ENCODE measurements around the gene ROBO1. TPM values are rescaled to one million over a fixed set of nuclear protein-coding genes. Genes with fewer than 3 reads are reported as not detected.

The ROBO1 gene
- total and polyA plus RNA-seq, 2 experiments from 2014 or later, result 18.8 to 31.9 TPM

GRCh38 chr3:79167651-79168416 lies 600.0 kb downstream of the ROBO1 start:
- Histone ChIP-seq H3K9me3 (ENCODE audit: low read depth) (no peaks in the 10 kb centered on the region), H2AFZ (no peak overlapping the region), H3K4me3 (peak overlapping the region; percentile 10; the same call in 1 of the 2 replicates), H3K4me2 (ENCODE audit: unreplicated experiment) (peak overlapping the region; percentile 59), H3K27ac (peak overlapping the region; percentile 68), H4K20me1 (ENCODE audit: insufficient read depth) (no peaks in the 10 kb centered on the region), H3F3A (ENCODE audit: insufficient read depth) (peaks cover 17% of the 10 kb centered on the region), H3K27me3 (replicated peaks; ENCODE audit: insufficient read depth) (no peaks in the 10 kb centered on the region), H3K79me2 (ENCODE audit: insufficient read depth) (no peaks in the 10 kb centered on the region), H3K36me3 (ENCODE audit: low read depth) (no peaks in the 10 kb centered on the region), H3K4me1 (ENCODE audit: insufficient read depth) (peaks cover 19% of the 10 kb centered on the region), H3K9me2 (ENCODE audit: insufficient read depth) (no peaks in the 10 kb centered on the region), H3K9ac (no peak overlapping the region)
- TF ChIP-seq EZH2phosphoT487 (IDR thresholded peaks at IDR 0.05; ENCODE audit: insufficient read depth, low read depth) (no peak), EZH2 (IDR thresholded peaks at IDR 0.05; ENCODE audit: insufficient read depth, poor library complexity, severe bottlenecking) (no peak)
- peak; percentile 97 for DNase-seq
- in situ Hi-C loops (cut with MboI), result no loop called here
- WGBS, 2 experiments (ENCODE audit: low coverage in 1 of 2, low lambda C conversion rate in 2 of 2, missing lambda C conversion rate in 2 of 2), result 1 to 4% methylated on average over 5 of the region's 5 CpGs

- Histone ChIP-seq H3K9me3 (ENCODE audit: low read depth) (no peaks in the 10 kb centered on the region), H3K27me3 (replicated peaks; ENCODE audit: insufficient read depth) (no peaks in the 10 kb centered on the region), H3K4me1 (ENCODE audit: insufficient read depth) (peaks cover 19% of the 10 kb centered on the region), H3K9me2 (ENCODE audit: insufficient read depth) (0 out of 2 replicates have a peak, but pooled peaks cover 8% of the 10 kb centered on the region), H3F3A (ENCODE audit: insufficient read depth) (peaks cover 9% of the 10 kb centered on the region), H2AFZ (no peak overlapping the region), H3K9ac (no peak overlapping the region), H3K36me3 (ENCODE audit: low read depth) (no peaks in the 10 kb centered on the region), H3K4me2 (ENCODE audit: unreplicated experiment) (peak overlapping the region; percentile 7), H3K27ac (no peak overlapping the region), H3K79me2 (ENCODE audit: insufficient read depth) (no peaks in the 10 kb centered on the region), H4K20me1 (ENCODE audit: insufficient read depth) (no peaks in the 10 kb centered on the region), H3K4me3 (no peak overlapping the region)
- TF ChIP-seq EZH2 (IDR thresholded peaks at IDR 0.05; ENCODE audit: insufficient read depth, poor library complexity, severe bottlenecking), result no peak
- no peak for TF ChIP-seq EZH2phosphoT487 (IDR thresholded peaks at IDR 0.05; ENCODE audit: insufficient read depth, low read depth)
- WGBS, 2 experiments (ENCODE audit: low coverage in 1 of 2, low lambda C conversion rate in 2 of 2, missing lambda C conversion rate in 2 of 2), result 69 to 74% methylated on average over 2 of the region's 2 CpGs
- DNase-seq, result peak; percentile 30
- in situ Hi-C loops (cut with MboI), result no loop called here
These were observed 605.1 kb downstream of the ROBO1 start for GRCh38 chr3:79162653-79163052.

GRCh38 chr3:79161941-79162340 lies 605.9 kb downstream of the ROBO1 start:
- peak; percentile 41 for DNase-seq
- H3K9me2 ChIP-seq (ENCODE audit: insufficient read depth), result 0 out of 2 replicates have a peak, but pooled peaks cover 8% of the 10 kb centered on the region
- peaks cover 2% of the 10 kb centered on the region for H3F3A ChIP-seq (ENCODE audit: insufficient read depth)
- no peaks in the 10 kb centered on the region for H3K36me3 ChIP-seq (ENCODE audit: low read depth)
- in situ Hi-C loops (cut with MboI), result no loop called here
- no peak overlapping the region for H3K4me3 ChIP-seq
- H3K9ac ChIP-seq, result no peak overlapping the region
- H3K4me2 ChIP-seq (ENCODE audit: unreplicated experiment), result no peak overlapping the region
- no peak for TF ChIP-seq EZH2phosphoT487 (IDR thresholded peaks at IDR 0.05; ENCODE audit: insufficient read depth, low read depth)
- TF ChIP-seq EZH2 (IDR thresholded peaks at IDR 0.05; ENCODE audit: insufficient read depth, poor library complexity, severe bottlenecking), result no peak
- no peaks in the 10 kb centered on the region for H3K79me2 ChIP-seq (ENCODE audit: insufficient read depth)
- no peaks in the 10 kb centered on the region for H3K9me3 ChIP-seq (ENCODE audit: low read depth)
- H4K20me1 ChIP-seq (ENCODE audit: insufficient read depth), result no peaks in the 10 kb centered on the region
- H3K27ac ChIP-seq, result no peak overlapping the region
- H3K27me3 ChIP-seq (replicated peaks; ENCODE audit: insufficient read depth), result no peaks in the 10 kb centered on the region
- H2AFZ ChIP-seq, result no peak overlapping the region
- 5 to 8% methylated on average over 1 of the region's 1 CpG for WGBS, 2 experiments (ENCODE audit: low coverage in 1 of 2, low lambda C conversion rate in 2 of 2, missing lambda C conversion rate in 2 of 2)
- H3K4me1 ChIP-seq (ENCODE audit: insufficient read depth), result 0 out of 2 replicates have a peak, but pooled peaks cover 12% of the 10 kb centered on the region

DNA sequence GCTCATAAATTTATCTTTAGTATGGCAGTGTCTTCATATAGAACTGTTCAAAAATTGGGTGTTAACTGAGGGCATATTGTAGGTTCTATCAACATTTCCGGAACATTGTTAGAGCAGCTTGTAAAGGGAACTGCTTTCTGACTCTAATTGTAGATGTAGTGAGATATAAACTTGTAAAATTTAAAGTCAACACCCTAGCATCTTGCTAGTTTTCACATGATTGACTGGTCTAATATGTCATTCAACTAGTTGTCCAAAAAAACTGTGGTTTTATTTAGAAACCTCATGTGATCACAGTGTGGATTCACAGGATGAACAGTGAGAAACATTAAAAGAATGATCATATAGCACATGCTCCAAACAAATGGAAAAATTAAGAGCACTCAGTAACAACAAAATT lies 607.4 kb downstream of the ROBO1 start:
- Histone ChIP-seq H3K36me3 (ENCODE audit: low read depth) (no peaks in the 10 kb centered on the region), H3K27me3 (replicated peaks; ENCODE audit: insufficient read depth) (no peaks in the 10 kb centered on the region)

More for the DNA sequence above, 607.4 kb downstream of the ROBO1 start:
- Histone ChIP-seq H3K4me3 (no peak overlapping the region), H3K4me1 (ENCODE audit: insufficient read depth) (0 out of 2 replicates have a peak, but pooled peaks cover 12% of the 10 kb centered on the region), H3K79me2 (ENCODE audit: insufficient read depth) (no peaks in the 10 kb centered on the region), H3F3A (ENCODE audit: insufficient read depth) (no peaks in the 10 kb centered on the region), H4K20me1 (ENCODE audit: insufficient read depth) (no peaks in the 10 kb centered on the region), H3K4me2 (ENCODE audit: unreplicated experiment) (no peak overlapping the region), H3K9me3 (ENCODE audit: low read depth) (no peaks in the 10 kb centered on the region), H2AFZ (no peak overlapping the region), H3K9ac (no peak overlapping the region), H3K27ac (no peak overlapping the region), H3K9me2 (ENCODE audit: insufficient read depth) (0 out of 2 replicates have a peak, but pooled peaks cover 8% of the 10 kb centered on the region)
- in situ Hi-C loops (cut with MboI), result no loop called here
- no peak for TF ChIP-seq EZH2 (IDR thresholded peaks at IDR 0.05; ENCODE audit: insufficient read depth, poor library complexity, severe bottlenecking)
- TF ChIP-seq EZH2phosphoT487 (IDR thresholded peaks at IDR 0.05; ENCODE audit: insufficient read depth, low read depth), result no peak
- no peak for DNase-seq
- 97 to 100% methylated on average over 1 of the region's 1 CpG for WGBS, 2 experiments (ENCODE audit: low coverage in 1 of 2, low lambda C conversion rate in 2 of 2, missing lambda C conversion rate in 2 of 2)
